ELF-1 (cell line): ENCODE data around the gene MTRF1L.
"Not testable (repeated sequence)": the region's sequence is repeated elsewhere in the genome, so short reads cannot be mapped to it uniquely, and the experiment has no call there.

Experiments
- DNase-seq: peaks from one replicate; pipeline ENCODE4 v3.0.0-alpha.2; 2016; ENCODE audit warnings: low read depth, low spot score

MTRF1L gene

DNA sequence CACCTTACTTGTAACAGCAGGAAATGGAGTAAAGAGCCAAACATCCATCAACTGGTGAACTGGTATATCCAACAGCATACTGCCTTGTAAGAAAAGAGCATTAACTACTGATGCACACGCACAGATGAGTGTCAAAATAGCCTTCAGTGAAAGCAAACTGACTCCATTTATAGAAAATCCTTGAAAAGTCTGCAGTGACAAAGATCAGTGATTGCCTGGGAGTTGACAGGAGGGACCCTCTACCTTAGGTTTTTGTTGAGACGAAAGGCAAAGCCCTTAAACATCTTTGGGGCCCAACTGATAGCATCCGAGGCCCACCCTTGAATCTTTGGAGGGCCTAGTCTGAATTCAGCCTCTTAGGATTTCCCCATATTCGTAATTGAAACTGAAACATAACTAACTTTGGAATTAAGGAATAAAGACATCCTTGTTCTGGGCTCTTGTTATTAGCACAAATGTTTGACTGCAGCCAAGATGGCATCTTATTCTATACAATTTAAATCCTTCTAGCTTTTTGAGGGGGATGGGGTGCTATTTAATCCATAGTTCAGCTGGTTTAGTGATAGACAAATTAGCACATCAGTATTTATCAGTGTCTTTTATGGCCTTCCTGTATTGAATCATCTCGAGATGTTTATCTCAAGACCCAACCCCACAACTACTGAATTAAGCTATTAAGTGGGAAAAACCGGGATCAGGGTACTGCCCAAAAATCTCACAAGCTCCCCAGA, 32.7 kb downstream of the MTRF1L start:
- no peak for DNase-seq

DNA sequence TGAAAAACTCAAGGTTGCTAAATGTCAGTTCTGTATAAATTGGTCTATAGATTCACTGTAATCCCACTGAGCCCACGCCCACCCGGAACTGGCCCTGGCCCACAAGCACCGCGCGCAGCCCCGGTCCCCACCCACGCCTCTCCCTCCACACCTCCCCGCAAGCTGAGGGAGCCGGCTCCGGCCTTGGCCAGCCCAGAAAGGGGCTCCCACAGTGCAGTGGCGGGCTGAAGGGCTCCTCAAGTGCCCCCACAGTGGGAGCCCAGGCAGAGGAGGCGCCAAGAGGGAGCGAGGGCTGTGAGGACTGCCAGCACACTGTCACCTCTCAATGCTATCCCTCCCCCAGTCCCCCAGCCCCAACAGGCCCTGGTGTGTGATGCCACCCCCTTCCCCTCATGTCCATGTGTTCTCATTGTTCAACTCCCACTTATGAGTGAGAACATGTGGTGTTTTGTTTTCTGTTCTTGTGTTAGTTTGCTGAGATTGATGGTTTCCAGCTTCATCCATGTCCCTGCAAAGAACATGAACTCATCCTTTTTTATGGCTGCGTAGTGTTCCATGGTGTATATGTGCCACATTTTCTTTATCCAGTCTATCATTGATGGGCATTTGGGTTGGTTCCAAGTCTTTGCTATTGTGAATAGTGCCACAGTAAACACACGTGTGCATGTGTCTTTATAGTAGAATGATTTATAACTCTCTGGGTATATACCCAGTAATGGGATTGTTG, 36.2 kb downstream of the MTRF1L start:
- not testable (repeated sequence) for DNase-seq

DNA sequence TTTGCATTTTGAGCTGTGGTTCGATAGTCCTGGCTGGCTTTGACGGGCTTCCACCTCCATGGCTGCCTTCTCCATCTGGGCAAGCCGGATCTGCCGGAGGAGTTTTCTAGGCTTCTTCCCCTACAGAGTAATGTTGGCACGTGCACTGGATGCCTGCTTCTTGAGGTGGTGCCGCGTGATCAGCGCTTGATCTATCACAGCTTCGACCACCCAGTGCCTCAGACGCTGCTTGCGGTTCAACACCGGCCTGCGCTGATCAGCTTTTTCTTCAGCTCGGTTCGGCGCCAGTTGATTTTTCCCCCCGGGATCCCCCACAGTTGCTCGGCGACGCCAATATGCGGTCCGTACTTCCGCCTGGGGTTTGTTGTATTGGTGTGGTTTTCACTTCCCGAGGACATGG, 43.2 kb downstream of the MTRF1L start:
- no peak for DNase-seq

DNA sequence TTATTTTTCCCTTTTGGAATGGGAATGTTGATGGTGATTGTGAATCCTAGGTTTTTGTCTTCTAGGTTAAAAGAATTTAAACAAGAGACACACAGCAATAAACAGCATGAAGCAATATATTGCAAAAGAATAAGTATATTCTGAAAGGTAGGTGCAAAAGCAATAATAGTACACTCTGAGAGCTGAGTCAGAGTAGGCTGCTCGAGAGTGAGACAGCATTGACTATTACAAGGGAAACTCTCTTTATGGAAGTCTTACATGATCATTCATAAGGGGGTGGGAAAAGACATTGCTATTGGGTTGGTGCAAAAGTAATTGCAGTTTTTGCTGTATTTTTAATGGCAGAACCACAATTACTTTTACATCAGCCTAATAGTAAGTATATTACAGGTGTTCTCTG, 44.7 kb downstream of the MTRF1L start:
- DNase-seq = no peak

DNA sequence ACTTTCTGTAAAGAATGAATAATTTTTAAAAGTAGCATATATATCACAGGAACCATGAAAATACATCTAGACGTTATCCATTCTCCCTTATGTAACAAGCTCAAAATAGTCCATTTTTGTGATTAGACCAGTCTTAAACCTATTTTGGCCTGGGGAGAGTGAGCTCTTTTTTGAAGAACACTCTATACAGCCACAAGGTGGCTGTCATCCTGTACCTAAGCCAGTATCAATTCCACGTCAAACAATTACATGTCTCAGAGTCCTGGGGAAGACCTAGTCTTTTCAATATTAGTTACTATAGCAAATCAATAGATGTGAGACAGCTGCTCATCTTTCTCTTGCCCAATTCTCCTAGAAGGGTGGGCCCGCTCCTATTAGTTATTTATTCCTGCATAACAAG, 48.1 kb downstream of the MTRF1L start:
- no peak for DNase-seq

DNA sequence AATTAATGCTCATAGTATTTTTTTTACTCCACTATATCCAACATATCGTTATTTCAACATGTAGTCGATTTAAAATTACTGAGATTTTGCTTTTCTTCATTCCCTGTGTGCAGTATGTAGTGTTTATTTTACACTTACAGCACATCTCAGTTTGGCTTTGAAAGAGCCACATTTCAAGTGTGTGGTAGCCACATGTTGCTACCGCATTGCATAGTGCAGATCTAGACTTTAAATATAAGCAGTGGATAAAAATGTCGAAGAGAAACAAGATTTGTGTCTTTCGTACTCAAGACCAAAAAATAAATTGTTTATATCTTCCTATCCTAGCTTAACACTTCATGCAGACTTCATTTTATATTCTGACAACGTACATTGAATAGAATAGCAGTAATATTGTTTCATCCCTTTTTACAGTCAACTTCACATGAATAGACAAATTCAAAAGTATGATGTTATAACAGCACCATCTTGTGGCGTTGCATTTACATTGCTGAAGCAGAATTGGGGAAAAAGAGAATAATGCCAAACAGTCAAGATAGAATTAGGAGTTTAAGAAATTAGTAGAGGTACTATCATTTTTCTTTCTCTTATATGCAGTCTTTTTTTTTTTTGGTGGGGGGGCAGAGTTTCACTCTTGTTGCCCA, 49.5 kb downstream of the MTRF1L start:
- DNase-seq = no peak

DNA sequence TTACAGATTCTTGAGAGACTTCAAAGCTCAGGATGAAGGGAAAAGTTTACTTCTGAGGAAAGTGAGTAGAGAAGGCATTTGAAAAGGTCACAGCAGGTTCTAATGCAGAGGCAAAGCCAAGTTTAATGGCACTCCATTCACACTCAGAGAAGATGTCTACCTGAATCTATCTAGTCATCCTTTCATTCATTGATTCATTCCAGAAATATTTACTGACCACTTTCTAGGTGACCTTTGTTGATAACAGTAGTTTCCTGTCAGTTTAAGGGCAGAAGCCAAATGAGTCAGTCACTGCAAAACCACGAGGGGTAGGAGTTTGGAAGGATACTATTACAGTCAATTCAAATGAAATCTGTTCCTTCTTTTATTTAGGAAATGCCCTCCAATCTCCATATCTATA, 50.5 kb downstream of the MTRF1L start:
- no peak for DNase-seq

DNA sequence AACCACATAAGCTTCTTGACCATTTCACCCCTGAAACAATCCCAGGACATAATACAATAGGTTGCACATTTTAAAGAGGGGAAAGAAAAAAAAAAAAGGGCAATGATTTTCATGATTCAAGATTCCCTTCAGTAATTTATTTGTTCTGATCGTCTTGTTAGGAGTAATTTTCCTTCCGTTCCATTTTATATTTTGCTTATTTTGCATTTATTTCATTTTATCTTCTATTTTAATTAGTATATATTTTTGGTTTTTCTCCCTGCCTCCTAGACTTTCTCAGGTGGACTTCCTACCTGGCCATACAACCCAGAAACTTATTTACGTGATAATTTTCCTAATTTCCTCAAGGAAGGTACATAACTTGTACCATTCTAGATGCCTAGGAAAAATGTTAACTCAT, 52.3 kb downstream of the MTRF1L start:
- no peak for DNase-seq

DNA sequence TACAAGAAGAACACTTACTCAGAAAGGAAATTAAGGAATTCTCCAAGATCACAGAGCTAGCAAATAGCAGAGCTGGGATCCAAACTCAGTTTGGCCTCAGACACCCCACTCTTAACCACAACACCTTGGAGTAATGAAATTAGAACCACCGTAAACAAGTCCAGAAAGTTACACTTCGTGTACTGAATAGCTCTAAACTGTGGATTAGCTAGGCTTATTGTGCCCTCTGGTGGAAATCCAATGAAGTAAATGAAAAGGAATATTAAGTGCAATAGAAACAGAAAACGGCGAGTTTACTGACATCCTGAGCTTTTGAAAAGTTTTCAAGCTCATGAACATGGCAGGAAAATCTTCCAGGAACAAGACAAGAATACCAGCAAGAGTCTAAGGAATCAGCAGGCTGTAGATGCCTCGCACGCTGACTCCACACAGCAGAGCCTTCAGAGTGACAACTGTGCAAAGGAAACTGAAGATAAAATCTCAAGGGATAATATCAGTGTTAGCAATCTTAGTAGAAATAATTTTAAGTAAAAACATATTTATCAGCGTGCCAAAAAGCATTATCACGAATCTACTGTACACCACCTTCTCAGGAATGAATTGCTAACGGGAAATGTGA, 54.2 kb downstream of the MTRF1L start:
- DNase-seq = no peak

DNA sequence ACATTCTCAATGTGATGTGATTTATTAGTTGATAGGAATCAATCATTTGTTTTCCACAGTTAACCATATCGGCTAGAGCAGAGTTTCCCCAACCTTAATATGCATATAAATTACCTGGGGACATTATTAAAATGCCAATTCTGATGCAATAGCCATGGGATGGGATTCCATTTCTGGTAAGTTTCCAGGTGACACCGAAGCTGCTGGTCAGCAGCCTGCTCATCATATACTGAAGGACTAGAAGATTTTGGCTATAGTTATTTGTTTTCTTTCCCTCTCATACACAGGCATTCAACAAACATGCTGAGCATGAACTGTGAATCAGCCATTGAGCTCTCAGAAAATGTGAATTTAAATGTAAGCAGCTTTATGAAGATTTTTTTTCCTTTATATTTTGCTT, 55.5 kb downstream of the MTRF1L start:
- DNase-seq = no peak

DNA sequence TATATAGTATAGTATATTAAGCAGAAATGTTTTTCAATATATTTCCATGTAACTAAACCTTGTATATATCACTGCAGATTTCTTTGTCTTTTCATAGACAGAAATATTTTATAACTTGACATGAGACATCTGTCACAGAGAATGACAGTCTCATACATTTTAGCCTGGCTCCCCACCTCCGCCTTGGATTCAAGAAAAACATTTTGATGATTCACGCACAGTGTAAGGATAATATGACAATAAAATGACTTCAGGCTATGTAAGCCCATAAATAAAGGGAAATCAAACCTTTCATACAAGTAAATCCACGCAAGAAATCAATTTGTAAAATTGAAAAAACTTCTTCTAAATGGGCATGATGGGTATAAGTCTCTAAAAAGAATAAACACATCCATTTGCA, 56.0 kb downstream of the MTRF1L start:
- DNase-seq = no peak

DNA sequence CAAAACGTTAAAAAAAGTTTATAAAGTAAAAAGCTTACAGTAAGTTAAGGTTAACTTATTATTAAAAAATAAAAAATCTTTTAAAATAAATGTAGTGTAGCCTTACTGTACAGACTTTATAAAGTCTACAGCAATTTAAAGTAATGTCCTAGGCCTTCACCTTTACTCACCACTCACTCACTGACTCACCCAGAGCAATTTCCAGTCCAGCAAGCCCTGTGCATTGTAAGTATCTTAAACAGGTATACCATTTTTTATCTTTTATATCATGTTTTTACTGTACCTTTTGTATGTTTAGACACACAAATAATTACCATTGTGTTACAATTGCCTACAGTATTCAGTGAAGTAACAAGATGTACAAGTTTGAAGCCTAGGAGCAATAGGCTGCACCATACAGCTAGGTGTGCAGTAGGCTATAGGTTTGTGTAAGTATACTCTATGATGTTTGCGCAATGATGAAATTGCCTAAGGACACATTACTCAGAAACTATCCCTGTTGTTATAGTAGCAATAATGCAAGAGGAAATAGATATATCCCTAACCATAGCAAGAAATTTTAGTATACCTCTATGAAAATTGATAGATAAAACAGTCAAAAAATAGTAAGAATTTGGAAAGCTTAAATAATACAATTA, 59.1 kb downstream of the MTRF1L start:
- DNase-seq = no peak

DNA sequence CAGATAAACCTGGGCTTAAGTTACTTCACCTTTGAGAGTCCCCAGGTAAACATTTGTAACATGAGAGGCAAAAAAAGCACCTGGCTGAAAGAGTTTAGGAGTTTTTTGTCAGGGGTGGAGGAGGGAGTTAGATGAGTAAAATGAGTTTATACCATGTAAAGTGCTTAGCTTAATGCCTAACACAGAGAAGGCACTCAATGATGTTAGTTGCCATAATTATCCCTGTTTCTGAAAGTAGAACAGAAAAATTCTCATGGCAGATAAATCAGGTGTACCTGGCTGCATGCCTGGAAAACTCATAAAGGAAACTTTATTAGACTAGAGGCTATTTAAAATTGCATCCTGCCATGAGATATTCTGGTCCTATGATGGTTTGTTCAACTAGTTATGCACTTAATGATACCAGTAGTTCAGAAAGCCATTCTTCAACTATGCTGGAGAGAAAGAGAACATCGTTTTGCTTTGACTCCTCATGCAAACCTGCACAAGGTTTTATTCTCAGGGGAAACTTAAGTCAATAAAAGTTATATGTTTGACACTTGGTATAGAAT, 60.1 kb downstream of the MTRF1L start:
- no peak for DNase-seq

DNA sequence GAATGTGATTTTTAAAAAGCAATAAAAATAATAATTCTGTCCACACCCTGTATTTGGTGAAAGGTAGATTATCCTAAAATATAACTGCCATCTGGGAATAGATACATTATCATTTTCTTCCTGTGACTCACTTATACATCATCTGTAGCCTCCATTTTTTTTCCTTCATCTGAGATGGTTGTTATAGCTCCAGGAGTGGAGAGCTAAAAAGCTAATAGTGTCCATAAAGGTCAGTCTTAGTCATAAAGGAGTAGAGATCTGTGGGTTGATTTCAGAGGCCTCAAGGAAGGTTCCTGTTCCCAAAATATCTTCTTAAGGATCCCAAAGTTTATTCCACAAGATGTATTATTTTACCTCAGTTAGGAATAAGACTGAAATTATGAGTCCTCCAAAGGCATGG, 60.8 kb downstream of the MTRF1L start:
- no peak for DNase-seq
